Measurements from ENCODE around the gene NUDCD3. TPM values are rescaled to one million over a fixed set of nuclear protein-coding genes. Genes with fewer than 3 reads are reported as not detected.

The NUDCD3 gene
- total and polyA plus RNA-seq, 2 experiments from 2014 or later = 35.7 to 42.7 TPM

GRCh38 chr7:44486001-44486400 is 4.5 kb downstream of the NUDCD3 start:
- peaks cover 7% of the 10 kb centered on the region for H3K4me1 ChIP-seq (ENCODE audit: insufficient read depth)
- H3K9me2 ChIP-seq (ENCODE audit: insufficient read depth) = no peaks in the 10 kb centered on the region
- peaks cover 68% of the 10 kb centered on the region for H3K79me2 ChIP-seq (replicated peaks; ENCODE audit: insufficient read depth)
- H2AFZ ChIP-seq = no peak overlapping the region
- ATAC-seq = no peak
- Mint-ChIP-seq H3K27ac (no peak overlapping the region), H3K27me3 (ENCODE audit: insufficient read depth, low read depth, poor library complexity) (peaks cover 4% of the 10 kb centered on the region), H3K9me3 (no peaks in the 10 kb centered on the region; the same call in 2 of the 3 replicates), H3K36me3 (ENCODE audit: low read depth) (peaks cover 39% of the 10 kb centered on the region), H3K4me1 (peaks cover 14% of the 10 kb centered on the region), H3K4me3 (no peak overlapping the region)
- no peaks in the 10 kb centered on the region for H3F3A ChIP-seq (replicated peaks; ENCODE audit: low read depth)
- H3K4me3 ChIP-seq = no peak overlapping the region
- H3K27ac ChIP-seq (ENCODE audit: low read depth) = no peak overlapping the region
- H3K36me3 ChIP-seq (ENCODE audit: insufficient read depth) = peaks cover 28% of the 10 kb centered on the region
- H3K4me2 ChIP-seq = no peak overlapping the region
- no peak for TF ChIP-seq ZNF331 (CRISPR knock-in tag; IDR thresholded peaks at IDR 0.05; ENCODE audit: low read depth)
- no peak for TF ChIP-seq JUNB (IDR thresholded peaks at IDR 0.05; ENCODE audit: unreplicated experiment)
- TF ChIP-seq ZNF114 (CRISPR knock-in tag; IDR thresholded peaks at IDR 0.05) = no peak
- TF ChIP-seq STAT1 (IDR thresholded peaks at IDR 0.05; ENCODE audit: unreplicated experiment) = no peak
- no peak for TF ChIP-seq REST (IDR thresholded peaks at IDR 0.05; ENCODE audit: unreplicated experiment)
- TF ChIP-seq ETS1 (IDR thresholded peaks at IDR 0.05) = no peak
- TF ChIP-seq EZH2 (IDR thresholded peaks at IDR 0.05; ENCODE audit: low read depth, unreplicated experiment) = no peak
- no peak for TF ChIP-seq NANOG (IDR thresholded peaks at IDR 0.05; ENCODE audit: borderline replicate concordance)
- TF ChIP-seq EZH2phosphoT487 (IDR thresholded peaks at IDR 0.05; ENCODE audit: unreplicated experiment) = no peak
- TF ChIP-seq ZNF462 (CRISPR knock-in tag; IDR thresholded peaks at IDR 0.05) = no peak
- no peak for TF ChIP-seq CTCF (conservative IDR thresholded peaks at IDR 0.05; ENCODE audit: low read depth in 2 of 2)
- no peak for TF ChIP-seq CREB1 (CRISPR knock-in tag; IDR thresholded peaks at IDR 0.05; ENCODE audit: low read depth)
- no peak for TF ChIP-seq POLR2AphosphoS5 (IDR thresholded peaks at IDR 0.05; ENCODE audit: low read depth)
- peaks cover 53% of the 10 kb centered on the region for H4K20me1 ChIP-seq (replicated peaks; ENCODE audit: insufficient read depth)
- H3K27me3 ChIP-seq (ENCODE audit: insufficient read depth) = no peaks in the 10 kb centered on the region
- DNase-seq (ENCODE audit: low spot score) = no peak
